Posterior cingulate gyrus (tissue), 11 donors: Measurements from ENCODE around the gene PLIN4.

Source experiments
- DNase-seq, 10 donors: peaks; one replicate each; pipeline versions ENCODE4 v3.0.0 to v3.0.0-alpha.2; 2020 to 2021; ENCODE audit warnings: mixed read lengths in 3 of 10
- intact Hi-C: fragments of 100-400 bp; cut with DNase I; formaldehyde crosslinking; loops from one replicate; pipeline ENCODE4 v1.15.1; 2023

PLIN4 gene

GRCh38 chr19:4497770-4498389 is 20.4 kb downstream of the PLIN4 start:
- DNase-seq = peak in 1 of 10 donors; percentile 69
- intact Hi-C loops = no loop called here

- intact Hi-C loops = no loop called here
- no peak for DNase-seq
Observed at GRCh38 chr19:4496304-4496703, 22.0 kb downstream of the PLIN4 start.

- intact Hi-C loops = no loop called here
- no peak for DNase-seq
Observed at GRCh38 chr19:4495471-4495870, 22.8 kb downstream of the PLIN4 start.

- intact Hi-C loops = no loop called here
- no peak for DNase-seq
Observed at GRCh38 chr19:4494691-4495064, 23.6 kb downstream of the PLIN4 start.

GRCh38 chr19:4493929-4494690 is 24.2 kb downstream of the PLIN4 start:
- peak in 2 of 10 donors; percentile 83 to 93 for DNase-seq
- intact Hi-C loops = no loop called here

- intact Hi-C loops = no loop called here
- peak in 2 of 10 donors; percentile 43 to 87 for DNase-seq
Observed at GRCh38 chr19:4493104-4493928, 25.0 kb downstream of the PLIN4 start.

GRCh38 chr19:4492337-4493103 is 25.8 kb downstream of the PLIN4 start:
- DNase-seq = no peak
- intact Hi-C loops = no loop called here

GRCh38 chr19:4491446-4491845 is 26.8 kb downstream of the PLIN4 start:
- DNase-seq = no peak
- intact Hi-C loops = no loop called here

- DNase-seq = no peak
- intact Hi-C loops = no loop called here
Observed at GRCh38 chr19:4488496-4488895, 29.8 kb downstream of the PLIN4 start.

- intact Hi-C loops = no loop called here
- DNase-seq = no peak
Observed at GRCh38 chr19:4487572-4487971, 30.7 kb downstream of the PLIN4 start.

GRCh38 chr19:4483385-4483784 is 34.9 kb downstream of the PLIN4 start:
- intact Hi-C loops = no loop called here
- no peak for DNase-seq

GRCh38 chr19:4482721-4483364 is 35.4 kb downstream of the PLIN4 start:
- no peak for DNase-seq
- intact Hi-C loops = no loop called here

- intact Hi-C loops = no loop called here
Observed at GRCh38 chr19:4477034-4477801, 41.1 kb downstream of the PLIN4 start.

GRCh38 chr19:4474514-4475022 is 43.7 kb downstream of the PLIN4 start:
- intact Hi-C loops = loop anchor here (5.0 kb wide), 1 partner anchor 227 kb away; the partner anchor contains the start of gene YJU2
- peak; percentile 36 to 97 (median 78) for DNase-seq

More at GRCh38 chr19:4477034-4477801, 41.1 kb downstream of the PLIN4 start:
- DNase-seq = peak in 1 of 10 donors; percentile 64

GRCh38 chr19:4473763-4474513 is 44.3 kb downstream of the PLIN4 start:
- DNase-seq = no peak
- intact Hi-C loops = loop anchor here (5.0 kb wide), 1 partner anchor 227 kb away; the partner anchor contains the start of gene YJU2

- DNase-seq = no peak
- intact Hi-C loops = loop anchor here (5.0 kb wide), 1 partner anchor 226 kb away; the partner anchor contains the start of gene YJU2
Observed at GRCh38 chr19:4473011-4473762, 45.1 kb downstream of the PLIN4 start.
